Ishikawa (cell line): ENCODE measurements around the gene CARNS1.

Experiments
- CEBPB ChIP-seq: IDR thresholded peaks from 2 replicates; pipeline ENCODE4 v1.6.1; 2012
- EGR1 ChIP-seq: IDR thresholded peaks from 2 replicates; pipeline ENCODE4 v1.6.1; 2012
- EP300 ChIP-seq: IDR thresholded peaks from 2 replicates; pipeline ENCODE4 v1.6.1; 2012; ENCODE audit warnings: borderline replicate concordance
- FOXM1 ChIP-seq: IDR thresholded peaks from 2 replicates; pipeline ENCODE4 v1.6.1; 2012; ENCODE audit warnings: low read depth, borderline replicate concordance
- NFIC ChIP-seq: IDR thresholded peaks from 2 replicates; pipeline ENCODE4 v1.6.1; 2012
- RAD21 ChIP-seq: IDR thresholded peaks from 2 replicates; pipeline ENCODE4 v1.6.1; 2012; ENCODE audit warnings: low read depth
- REST ChIP-seq: IDR thresholded peaks from 2 replicates; pipeline ENCODE4 v1.6.1; 2012; ENCODE audit warnings: low read depth, mild to moderate bottlenecking
- TCF12 ChIP-seq: IDR thresholded peaks from 2 replicates; pipeline ENCODE4 v1.6.1; 2012; ENCODE audit warnings: low read depth
- USF1 ChIP-seq: IDR thresholded peaks from 2 replicates; pipeline ENCODE4 v1.6.1; 2012

- TF ChIP-seq EP300 (no peak), REST (no peak), EGR1 (no peak), FOXM1 (no peak), NFIC (no peak), RAD21 (no peak), CEBPB (no peak), USF1 (no peak), TCF12 (no peak)
These were observed 2.8 kb upstream of the CARNS1 start for GRCh38 chr11:67412495-67413179.
